OCI-LY1 (cell line): Measurements from ENCODE around the gene NEURL1.
"Not testable (repeated sequence)": the region's sequence is repeated elsewhere in the genome, so short reads cannot be mapped to it uniquely, and the experiment has no call there.

ENCODE experiments used
- H2AFZ ChIP-seq: fragments of 200-600 bp; sonication (generic), shearing (Covaris generic); 2 replicates; pipeline ENCODE4 v1.6.0; 2014; ENCODE audit warnings: antibody characterized with exemption, mild to moderate bottlenecking, low read length
- H3F3A ChIP-seq: fragments of 200-600 bp; sonication (generic), shearing (Covaris generic); 2 replicates; pipeline ENCODE4 v1.6.0; 2014; ENCODE audit warnings: mild to moderate bottlenecking, antibody characterized with exemption, low read length, moderate library complexity; ENCODE audit not compliant: insufficient read depth
- H3K27ac ChIP-seq: fragments of 200-600 bp; sonication (generic); 2 replicates; pipeline ENCODE4 v1.5.1; 2014; ENCODE audit warnings: low read length, mixed run types, mild to moderate bottlenecking, low read depth; ENCODE audit not compliant: poor library complexity, severe bottlenecking
- H3K27me3 ChIP-seq: fragments of 200-600 bp; sonication (generic); 2 replicates; pipeline ENCODE4 v1.6.0; 2014; ENCODE audit warnings: antibody characterized with exemption, mild to moderate bottlenecking, low read length, moderate library complexity; ENCODE audit not compliant: insufficient read depth
- H3K36me3 ChIP-seq: fragments of 200-600 bp; sonication (generic); 2 replicates; pipeline ENCODE4 v1.6.1; 2014; ENCODE audit warnings: mild to moderate bottlenecking, antibody characterized with exemption, low read length, moderate library complexity, mixed read lengths; ENCODE audit not compliant: insufficient read depth
- H3K4me1 ChIP-seq: fragments of 200-600 bp; sonication (generic); 2 replicates; pipeline ENCODE4 v1.5.1; 2014; ENCODE audit warnings: mild to moderate bottlenecking, low read length, moderate library complexity; ENCODE audit not compliant: insufficient read depth, severe bottlenecking
- H3K4me2 ChIP-seq: fragments of 200-600 bp; sonication (generic), shearing (Covaris generic); 2 replicates; pipeline ENCODE4 v1.6.1; 2014; ENCODE audit warnings: low read length
- H3K4me3 ChIP-seq: fragments of 200-600 bp; sonication (generic); 2 replicates; pipeline ENCODE4 v1.5.1; 2014; ENCODE audit warnings: low read length, low read depth, mild to moderate bottlenecking, mixed read lengths; ENCODE audit not compliant: poor library complexity, severe bottlenecking
- H3K79me2 ChIP-seq: fragments of 200-600 bp; shearing (Covaris generic); 2 replicates; pipeline ENCODE4 v1.6.1; 2016; ENCODE audit warnings: mixed run types, low read length, mixed read lengths; ENCODE audit not compliant: insufficient read depth
- H3K9ac ChIP-seq: fragments of 200-600 bp; sonication (generic), shearing (Covaris generic); 2 replicates; pipeline ENCODE4 v1.6.1; 2014; ENCODE audit warnings: mild to moderate bottlenecking, low read length, mixed read lengths
- H3K9me2 ChIP-seq: fragments of 200-600 bp; sonication (generic), shearing (Covaris generic); 2 replicates; pipeline ENCODE4 v1.6.1; 2014; ENCODE audit warnings: low read depth, mild to moderate bottlenecking, low read length, mixed read lengths
- H3K9me3 ChIP-seq: fragments of 200-600 bp; shearing (Covaris generic); 2 replicates; pipeline ENCODE4 v1.6.1; 2014; ENCODE audit warnings: low read length, mixed read lengths
- H4K20me1 ChIP-seq: fragments of 200-600 bp; sonication (generic), shearing (Covaris generic); 2 replicates; pipeline ENCODE4 v1.6.0; 2016; ENCODE audit warnings: mild to moderate bottlenecking, low read length; ENCODE audit not compliant: insufficient read depth
- EZH2 ChIP-seq: fragments of 200-600 bp; sonication (generic), shearing (Covaris generic); IDR thresholded peaks from 2 replicates; pipeline ENCODE4 v1.8.0; 2017; ENCODE audit warnings: borderline replicate concordance, mixed run types, mild to moderate bottlenecking, antibody characterized with exemption, low read length, moderate library complexity, mixed read lengths
- TF ChIP-seq, protein P1 (sequence below): fragments of 200-600 bp; sonication (generic), shearing (Covaris generic); IDR thresholded peaks from 2 replicates; pipeline ENCODE4 v1.5.1; 2017; ENCODE audit warnings: mild to moderate bottlenecking, antibody characterized with exemption, low read length, moderate library complexity, mixed read lengths

The NEURL1 gene

DNA sequence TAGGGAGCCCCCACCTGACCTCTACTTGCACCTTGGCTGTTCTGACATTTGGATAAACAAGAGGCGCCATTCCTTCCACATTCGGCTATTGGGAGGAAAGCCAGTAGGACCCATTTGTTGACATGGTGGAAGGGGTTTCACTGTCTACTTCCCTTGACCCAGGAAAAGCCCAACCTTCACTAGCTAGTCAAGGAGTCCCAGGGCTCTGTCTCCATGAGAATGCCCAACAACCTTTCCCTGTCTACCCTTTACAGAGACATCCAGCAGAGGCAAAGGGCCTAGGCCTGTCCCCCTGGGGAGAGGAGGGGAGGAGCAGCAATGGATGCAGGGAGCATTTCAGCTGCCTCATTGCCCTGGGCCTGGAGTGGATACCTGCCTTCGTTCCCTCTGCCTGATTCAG, 136.1 kb downstream of the NEURL1 start:
- Histone ChIP-seq H3K79me2 (no peaks in the 10 kb centered on the region), H3K27me3 (no peaks in the 10 kb centered on the region), H3F3A (no peaks in the 10 kb centered on the region), H2AFZ (no peak overlapping the region), H3K4me3 (no peak overlapping the region), H4K20me1 (no peaks in the 10 kb centered on the region), H3K4me2 (no peak overlapping the region), H3K4me1 (no peaks in the 10 kb centered on the region), H3K9me2 (no peaks in the 10 kb centered on the region), H3K9ac (no peak overlapping the region), H3K36me3 (no peaks in the 10 kb centered on the region), H3K9me3 (no peaks in the 10 kb centered on the region), H3K27ac (no peak overlapping the region)
- no peak for TF ChIP-seq EZH2
- TF ChIP-seq, protein P1, sequence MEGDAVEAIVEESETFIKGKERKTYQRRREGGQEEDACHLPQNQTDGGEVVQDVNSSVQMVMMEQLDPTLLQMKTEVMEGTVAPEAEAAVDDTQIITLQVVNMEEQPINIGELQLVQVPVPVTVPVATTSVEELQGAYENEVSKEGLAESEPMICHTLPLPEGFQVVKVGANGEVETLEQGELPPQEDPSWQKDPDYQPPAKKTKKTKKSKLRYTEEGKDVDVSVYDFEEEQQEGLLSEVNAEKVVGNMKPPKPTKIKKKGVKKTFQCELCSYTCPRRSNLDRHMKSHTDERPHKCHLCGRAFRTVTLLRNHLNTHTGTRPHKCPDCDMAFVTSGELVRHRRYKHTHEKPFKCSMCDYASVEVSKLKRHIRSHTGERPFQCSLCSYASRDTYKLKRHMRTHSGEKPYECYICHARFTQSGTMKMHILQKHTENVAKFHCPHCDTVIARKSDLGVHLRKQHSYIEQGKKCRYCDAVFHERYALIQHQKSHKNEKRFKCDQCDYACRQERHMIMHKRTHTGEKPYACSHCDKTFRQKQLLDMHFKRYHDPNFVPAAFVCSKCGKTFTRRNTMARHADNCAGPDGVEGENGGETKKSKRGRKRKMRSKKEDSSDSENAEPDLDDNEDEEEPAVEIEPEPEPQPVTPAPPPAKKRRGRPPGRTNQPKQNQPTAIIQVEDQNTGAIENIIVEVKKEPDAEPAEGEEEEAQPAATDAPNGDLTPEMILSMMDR: no peak

DNA sequence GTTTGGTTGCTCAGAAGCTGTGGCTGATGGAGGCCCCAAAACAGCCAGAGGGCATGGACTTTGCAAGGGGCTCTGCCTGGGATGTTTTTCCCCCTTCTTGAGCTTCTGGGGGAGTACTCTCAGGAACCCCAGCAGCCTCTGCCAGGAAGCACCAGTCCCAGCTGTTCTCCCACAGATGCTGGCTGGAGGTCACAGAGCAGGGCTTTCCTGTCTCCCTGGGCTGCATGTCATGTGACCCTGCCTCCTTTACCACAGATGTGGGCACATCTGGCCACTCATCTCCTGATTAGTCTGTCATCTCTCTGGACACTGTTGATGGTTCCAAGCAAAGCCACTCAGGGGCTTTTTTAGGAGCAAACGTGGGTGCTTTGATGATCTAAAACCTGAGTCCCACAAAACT, 136.7 kb downstream of the NEURL1 start:
- H3K27me3 ChIP-seq: no peaks in the 10 kb centered on the region
- H3K9me2 ChIP-seq: no peaks in the 10 kb centered on the region
- no peak overlapping the region for H3K27ac ChIP-seq
- no peak overlapping the region for H3K4me3 ChIP-seq
- no peaks in the 10 kb centered on the region for H3F3A ChIP-seq
- H3K36me3 ChIP-seq: no peaks in the 10 kb centered on the region
- H4K20me1 ChIP-seq: no peaks in the 10 kb centered on the region
- no peaks in the 10 kb centered on the region for H3K9me3 ChIP-seq
- no peak overlapping the region for H3K9ac ChIP-seq
- H3K4me2 ChIP-seq: no peak overlapping the region
- H2AFZ ChIP-seq: no peak overlapping the region
- H3K4me1 ChIP-seq: no peaks in the 10 kb centered on the region
- no peaks in the 10 kb centered on the region for H3K79me2 ChIP-seq
- TF ChIP-seq, protein P1: no peak
- no peak for TF ChIP-seq EZH2

DNA sequence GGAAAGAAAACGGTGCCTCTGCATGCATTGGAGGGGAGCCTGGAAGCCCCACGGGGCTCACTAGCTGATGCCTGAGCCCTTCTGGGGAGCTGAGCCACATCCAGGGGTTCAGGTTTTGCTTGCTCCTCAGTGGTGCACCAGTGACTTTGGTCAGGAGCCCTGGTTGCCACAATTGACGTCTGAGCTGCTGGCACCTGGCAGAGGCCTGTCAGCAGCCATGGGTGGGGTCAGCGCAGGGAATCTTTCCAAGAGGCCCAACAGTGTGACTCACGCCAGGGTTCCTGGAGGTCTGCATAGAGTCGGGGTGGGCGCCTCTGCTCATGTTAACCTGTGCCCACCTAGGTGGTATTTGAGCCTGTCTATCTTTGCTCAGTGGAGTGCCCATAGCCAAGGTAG, 138.7 kb downstream of the NEURL1 start:
- H3K79me2 ChIP-seq: no peaks in the 10 kb centered on the region
- no peaks in the 10 kb centered on the region for H3F3A ChIP-seq
- no peak overlapping the region for H2AFZ ChIP-seq
- TF ChIP-seq, protein P1: no peak
- no peak for TF ChIP-seq EZH2
- no peak overlapping the region for H3K27ac ChIP-seq
- H3K9ac ChIP-seq: no peak overlapping the region
- H3K9me3 ChIP-seq: no peaks in the 10 kb centered on the region
- no peaks in the 10 kb centered on the region for H3K9me2 ChIP-seq
- H3K27me3 ChIP-seq: no peaks in the 10 kb centered on the region
- no peaks in the 10 kb centered on the region for H4K20me1 ChIP-seq
- no peaks in the 10 kb centered on the region for H3K36me3 ChIP-seq
- no peak overlapping the region for H3K4me3 ChIP-seq
- no peak overlapping the region for H3K4me2 ChIP-seq
- no peaks in the 10 kb centered on the region for H3K4me1 ChIP-seq

DNA sequence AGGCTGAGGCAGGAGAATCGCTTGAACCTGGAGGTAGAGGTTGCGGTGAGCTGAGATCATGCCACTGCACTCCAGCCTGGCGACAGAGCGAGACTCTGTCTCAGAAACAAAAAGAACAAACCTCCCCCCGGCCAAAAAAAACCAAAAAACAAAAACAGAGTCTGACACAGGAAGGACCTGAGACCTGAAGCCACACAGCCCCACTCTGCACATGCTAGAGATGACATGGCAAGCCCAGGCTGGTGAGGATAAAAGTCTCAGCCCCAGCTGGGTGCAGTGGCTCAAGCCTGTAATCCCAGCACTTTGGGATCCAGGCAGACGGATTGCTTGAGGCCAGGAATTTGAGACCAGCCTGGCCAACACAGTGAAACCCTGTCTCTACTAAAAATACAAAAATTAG, 139.4 kb downstream of the NEURL1 start:
- not testable (repeated sequence) for H3K4me2 ChIP-seq, H3F3A ChIP-seq, H3K4me3 ChIP-seq, H4K20me1 ChIP-seq, H3K27ac ChIP-seq, H3K4me1 ChIP-seq, H3K36me3 ChIP-seq, H3K9me2 ChIP-seq, H3K27me3 ChIP-seq, H3K9me3 ChIP-seq, H3K79me2 ChIP-seq, H2AFZ ChIP-seq, H3K9ac ChIP-seq
